ENCODE results near the gene JAG1.

DNA sequence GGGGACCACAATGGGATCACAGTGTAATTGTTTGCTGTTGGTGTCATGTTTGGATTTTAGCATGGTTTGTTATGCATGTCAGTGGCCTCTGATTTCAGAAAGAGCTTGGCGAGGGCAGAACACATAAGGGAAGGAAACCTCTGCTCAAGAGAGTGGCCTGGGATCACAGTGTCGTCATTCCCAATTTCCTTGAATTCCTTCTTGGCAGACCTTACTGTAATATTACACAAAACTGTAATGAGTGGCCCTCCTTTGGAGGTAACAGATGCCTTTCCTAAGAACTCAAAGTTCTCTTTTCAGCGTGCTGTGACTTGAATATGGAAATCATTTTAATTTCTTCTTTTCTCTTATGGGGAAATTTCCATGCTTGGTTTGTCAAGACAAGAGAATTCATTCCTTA, 46.9 kb downstream of the JAG1 start:
- no peak for TF ChIP-seq SUZ12 (IDR thresholded peaks at IDR 0.05; ENCODE audit: extremely low read depth, insufficient read depth, insufficient read length)
- TF ChIP-seq YY1 (IDR thresholded peaks at IDR 0.05; ENCODE audit: insufficient read depth, insufficient read length) = no peak
- no peak for TF ChIP-seq ZNF274 (IDR thresholded peaks at IDR 0.05; ENCODE audit: low read depth, low read length)

Data from NT2/D1 (cell line).